ENCODE results near the gene APOA1.

DNA sequence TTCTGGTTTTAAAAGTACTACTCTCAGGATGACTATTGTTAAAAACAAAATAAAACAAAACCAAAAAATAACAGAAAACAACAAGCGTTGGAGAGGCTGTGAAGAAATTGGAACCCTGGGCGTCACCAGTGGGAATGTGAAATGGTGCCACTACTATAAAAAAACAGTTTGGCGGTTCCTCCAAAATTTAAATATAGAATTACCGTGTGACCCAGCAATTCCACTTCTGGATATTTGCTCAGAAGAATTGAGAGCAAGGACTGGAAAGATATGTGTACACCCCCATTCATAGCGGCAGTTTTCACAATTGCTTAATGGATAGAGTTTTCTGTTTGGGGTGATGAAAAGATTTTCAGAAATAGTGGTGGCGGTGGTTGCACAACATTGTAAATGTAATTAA lies 22.9 kb downstream of the APOA1 start:
- no peak for TF ChIP-seq EZH2phosphoT487 (IDR thresholded peaks at IDR 0.05; ENCODE audit: borderline replicate concordance, low read depth)
- TF ChIP-seq, protein P1, sequence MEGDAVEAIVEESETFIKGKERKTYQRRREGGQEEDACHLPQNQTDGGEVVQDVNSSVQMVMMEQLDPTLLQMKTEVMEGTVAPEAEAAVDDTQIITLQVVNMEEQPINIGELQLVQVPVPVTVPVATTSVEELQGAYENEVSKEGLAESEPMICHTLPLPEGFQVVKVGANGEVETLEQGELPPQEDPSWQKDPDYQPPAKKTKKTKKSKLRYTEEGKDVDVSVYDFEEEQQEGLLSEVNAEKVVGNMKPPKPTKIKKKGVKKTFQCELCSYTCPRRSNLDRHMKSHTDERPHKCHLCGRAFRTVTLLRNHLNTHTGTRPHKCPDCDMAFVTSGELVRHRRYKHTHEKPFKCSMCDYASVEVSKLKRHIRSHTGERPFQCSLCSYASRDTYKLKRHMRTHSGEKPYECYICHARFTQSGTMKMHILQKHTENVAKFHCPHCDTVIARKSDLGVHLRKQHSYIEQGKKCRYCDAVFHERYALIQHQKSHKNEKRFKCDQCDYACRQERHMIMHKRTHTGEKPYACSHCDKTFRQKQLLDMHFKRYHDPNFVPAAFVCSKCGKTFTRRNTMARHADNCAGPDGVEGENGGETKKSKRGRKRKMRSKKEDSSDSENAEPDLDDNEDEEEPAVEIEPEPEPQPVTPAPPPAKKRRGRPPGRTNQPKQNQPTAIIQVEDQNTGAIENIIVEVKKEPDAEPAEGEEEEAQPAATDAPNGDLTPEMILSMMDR (IDR thresholded peaks at IDR 0.05) = no peak
- TF ChIP-seq, protein P2, sequence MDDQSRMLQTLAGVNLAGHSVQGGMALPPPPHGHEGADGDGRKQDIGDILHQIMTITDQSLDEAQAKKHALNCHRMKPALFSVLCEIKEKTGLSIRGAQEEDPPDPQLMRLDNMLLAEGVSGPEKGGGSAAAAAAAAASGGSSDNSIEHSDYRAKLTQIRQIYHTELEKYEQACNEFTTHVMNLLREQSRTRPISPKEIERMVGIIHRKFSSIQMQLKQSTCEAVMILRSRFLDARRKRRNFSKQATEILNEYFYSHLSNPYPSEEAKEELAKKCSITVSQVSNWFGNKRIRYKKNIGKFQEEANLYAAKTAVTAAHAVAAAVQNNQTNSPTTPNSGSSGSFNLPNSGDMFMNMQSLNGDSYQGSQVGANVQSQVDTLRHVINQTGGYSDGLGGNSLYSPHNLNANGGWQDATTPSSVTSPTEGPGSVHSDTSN (IDR thresholded peaks at IDR 0.05) = no peak
- no peak for TF ChIP-seq POLR2AphosphoS5 (IDR thresholded peaks at IDR 0.05; ENCODE audit: low read depth, low read length)
- TF ChIP-seq RAD21 (IDR thresholded peaks at IDR 0.05; ENCODE audit: low read length) = no peak
- no peak for TF ChIP-seq SIN3A (IDR thresholded peaks at IDR 0.05; ENCODE audit: borderline replicate concordance, low read depth, low read length)
- TF ChIP-seq, protein P3, sequence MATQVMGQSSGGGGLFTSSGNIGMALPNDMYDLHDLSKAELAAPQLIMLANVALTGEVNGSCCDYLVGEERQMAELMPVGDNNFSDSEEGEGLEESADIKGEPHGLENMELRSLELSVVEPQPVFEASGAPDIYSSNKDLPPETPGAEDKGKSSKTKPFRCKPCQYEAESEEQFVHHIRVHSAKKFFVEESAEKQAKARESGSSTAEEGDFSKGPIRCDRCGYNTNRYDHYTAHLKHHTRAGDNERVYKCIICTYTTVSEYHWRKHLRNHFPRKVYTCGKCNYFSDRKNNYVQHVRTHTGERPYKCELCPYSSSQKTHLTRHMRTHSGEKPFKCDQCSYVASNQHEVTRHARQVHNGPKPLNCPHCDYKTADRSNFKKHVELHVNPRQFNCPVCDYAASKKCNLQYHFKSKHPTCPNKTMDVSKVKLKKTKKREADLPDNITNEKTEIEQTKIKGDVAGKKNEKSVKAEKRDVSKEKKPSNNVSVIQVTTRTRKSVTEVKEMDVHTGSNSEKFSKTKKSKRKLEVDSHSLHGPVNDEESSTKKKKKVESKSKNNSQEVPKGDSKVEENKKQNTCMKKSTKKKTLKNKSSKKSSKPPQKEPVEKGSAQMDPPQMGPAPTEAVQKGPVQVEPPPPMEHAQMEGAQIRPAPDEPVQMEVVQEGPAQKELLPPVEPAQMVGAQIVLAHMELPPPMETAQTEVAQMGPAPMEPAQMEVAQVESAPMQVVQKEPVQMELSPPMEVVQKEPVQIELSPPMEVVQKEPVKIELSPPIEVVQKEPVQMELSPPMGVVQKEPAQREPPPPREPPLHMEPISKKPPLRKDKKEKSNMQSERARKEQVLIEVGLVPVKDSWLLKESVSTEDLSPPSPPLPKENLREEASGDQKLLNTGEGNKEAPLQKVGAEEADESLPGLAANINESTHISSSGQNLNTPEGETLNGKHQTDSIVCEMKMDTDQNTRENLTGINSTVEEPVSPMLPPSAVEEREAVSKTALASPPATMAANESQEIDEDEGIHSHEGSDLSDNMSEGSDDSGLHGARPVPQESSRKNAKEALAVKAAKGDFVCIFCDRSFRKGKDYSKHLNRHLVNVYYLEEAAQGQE (IDR thresholded peaks at IDR 0.05; ENCODE audit: low read depth, low read length) = no peak
